Stimulated activated CD4-positive, alpha-beta T cell treated with anti-CD3 and anti-CD28 coated beads, Interleukin-4, amount 100 ng/mL, for 1 hour (primary cell): ENCODE measurements around the gene DPPA2.
"Not testable (repeated sequence)": the region's sequence is repeated elsewhere in the genome, so short reads cannot be mapped to it uniquely, and the experiment has no call there.

ENCODE experiments used
- DNase-seq: peaks from one replicate; pipeline ENCODE4 v3.0.0-alpha.2; 2020

The DPPA2 gene, protein sequence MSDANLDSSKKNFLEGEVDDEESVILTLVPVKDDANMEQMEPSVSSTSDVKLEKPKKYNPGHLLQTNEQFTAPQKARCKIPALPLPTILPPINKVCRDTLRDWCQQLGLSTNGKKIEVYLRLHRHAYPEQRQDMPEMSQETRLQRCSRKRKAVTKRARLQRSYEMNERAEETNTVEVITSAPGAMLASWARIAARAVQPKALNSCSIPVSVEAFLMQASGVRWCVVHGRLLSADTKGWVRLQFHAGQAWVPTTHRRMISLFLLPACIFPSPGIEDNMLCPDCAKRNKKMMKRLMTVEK

DNA sequence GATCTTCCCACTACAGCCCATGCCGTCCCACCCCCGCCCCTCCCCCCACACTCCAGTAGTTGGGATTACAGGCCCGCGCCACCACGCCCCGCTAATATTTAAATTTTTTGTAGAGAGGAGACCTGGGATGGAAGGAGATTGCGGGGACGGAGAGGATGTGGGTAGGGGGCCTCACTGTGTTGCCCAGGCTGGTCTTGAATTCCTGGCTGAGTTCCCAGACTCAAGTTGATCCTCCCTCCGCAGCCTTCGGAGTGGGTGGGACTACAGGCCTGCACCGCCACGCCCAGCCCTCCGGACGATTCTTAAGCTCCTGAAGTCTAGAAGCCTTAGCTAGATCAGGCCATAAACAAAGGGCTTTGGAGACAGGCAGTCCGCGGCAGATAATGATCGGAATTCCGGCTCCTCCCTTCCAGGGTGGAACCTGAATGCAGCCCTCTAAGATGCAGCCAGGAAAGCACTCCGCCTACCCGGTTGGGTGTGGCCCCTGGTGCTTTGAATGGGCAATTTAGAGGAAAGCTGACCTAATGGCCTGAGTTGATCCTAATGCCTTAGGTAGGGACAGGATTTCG lies at the start of gene DPPA2:
Gene DPPA2 (minus strand): TSS at position 356 of the 569 bp plus-strand sequence. CDS start 1,975 bp downstream, outside the sequence.
- no peak for DNase-seq

DNA sequence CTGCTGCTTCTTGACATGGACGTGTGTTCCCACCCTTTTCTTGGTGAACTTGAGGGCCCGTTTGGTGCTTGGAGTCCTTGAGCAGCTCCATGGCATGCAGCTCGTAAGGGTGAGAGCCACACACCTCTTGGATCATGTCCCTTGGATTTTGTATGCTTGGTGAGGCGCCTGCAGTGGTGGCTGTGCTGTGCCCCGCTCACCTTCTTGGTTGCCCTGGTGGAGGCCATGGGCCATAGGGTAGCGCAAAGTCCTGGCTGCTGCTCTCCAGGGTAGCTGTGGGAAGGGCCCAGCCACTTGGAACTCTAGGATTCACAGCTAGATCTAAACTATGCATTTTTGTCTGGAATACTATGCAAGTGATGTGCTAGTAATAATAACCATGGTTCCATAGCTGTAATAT lies 47.8 kb upstream of the DPPA2 start:
- no peak for DNase-seq

DNA sequence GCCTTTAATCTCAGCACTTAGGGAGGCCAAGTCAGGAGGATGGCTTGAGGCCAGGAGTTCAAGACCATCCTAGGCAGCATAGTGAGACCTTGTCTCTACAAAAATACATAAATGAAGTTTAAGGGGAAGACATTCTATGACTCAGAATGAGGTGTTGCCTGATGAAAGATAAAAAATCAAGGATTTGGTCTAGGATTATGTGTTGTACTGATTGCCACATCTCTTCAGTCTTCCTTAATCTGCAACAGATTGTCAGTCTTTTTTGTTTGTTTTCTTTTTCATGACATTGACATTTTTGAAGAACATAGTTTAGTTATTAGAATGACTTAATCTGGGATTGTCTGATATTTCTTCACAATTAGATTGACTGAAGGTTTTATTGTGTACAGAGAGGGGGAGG lies 47.3 kb upstream of the DPPA2 start:
- no peak for DNase-seq

DNA sequence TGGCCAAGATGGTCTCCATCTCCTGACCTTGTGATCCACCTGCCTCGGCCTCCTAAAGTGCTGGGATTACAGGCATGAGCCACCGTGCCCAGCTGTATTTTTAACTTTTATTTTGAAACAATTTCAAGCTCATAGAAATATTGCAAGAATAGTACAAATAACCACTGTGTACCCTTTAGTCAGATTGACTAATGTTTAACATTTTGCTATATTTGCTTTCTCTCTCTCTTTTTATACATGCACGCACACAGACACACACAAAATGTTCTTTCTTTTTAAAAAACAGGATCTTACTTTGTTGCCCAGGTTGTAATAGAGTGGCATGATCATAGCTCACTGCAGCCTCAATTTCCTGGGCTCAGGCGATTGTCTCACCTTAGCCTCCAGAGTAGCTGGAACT lies 46.5 kb upstream of the DPPA2 start:
- no peak for DNase-seq

DNA sequence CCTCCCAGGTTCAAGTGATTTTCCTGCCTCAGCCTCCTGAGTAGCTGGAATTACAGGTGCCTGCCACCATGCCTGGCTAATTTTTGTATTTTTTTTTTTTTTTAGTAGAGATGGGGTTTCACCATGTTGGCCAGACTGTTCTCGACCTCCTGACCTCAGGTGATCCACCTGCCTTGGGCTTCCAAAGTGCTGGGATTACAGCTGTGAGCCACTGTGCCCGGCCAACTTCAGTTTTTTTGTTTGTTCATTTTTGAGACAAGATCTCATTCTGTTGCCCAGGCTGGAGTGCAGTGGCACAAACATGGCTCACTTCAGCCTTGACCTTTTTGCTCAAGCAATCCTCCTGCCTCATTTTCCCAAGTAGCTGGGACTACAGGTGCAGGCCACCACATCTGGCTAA lies 42.5 kb upstream of the DPPA2 start:
- not testable (repeated sequence) for DNase-seq

DNA sequence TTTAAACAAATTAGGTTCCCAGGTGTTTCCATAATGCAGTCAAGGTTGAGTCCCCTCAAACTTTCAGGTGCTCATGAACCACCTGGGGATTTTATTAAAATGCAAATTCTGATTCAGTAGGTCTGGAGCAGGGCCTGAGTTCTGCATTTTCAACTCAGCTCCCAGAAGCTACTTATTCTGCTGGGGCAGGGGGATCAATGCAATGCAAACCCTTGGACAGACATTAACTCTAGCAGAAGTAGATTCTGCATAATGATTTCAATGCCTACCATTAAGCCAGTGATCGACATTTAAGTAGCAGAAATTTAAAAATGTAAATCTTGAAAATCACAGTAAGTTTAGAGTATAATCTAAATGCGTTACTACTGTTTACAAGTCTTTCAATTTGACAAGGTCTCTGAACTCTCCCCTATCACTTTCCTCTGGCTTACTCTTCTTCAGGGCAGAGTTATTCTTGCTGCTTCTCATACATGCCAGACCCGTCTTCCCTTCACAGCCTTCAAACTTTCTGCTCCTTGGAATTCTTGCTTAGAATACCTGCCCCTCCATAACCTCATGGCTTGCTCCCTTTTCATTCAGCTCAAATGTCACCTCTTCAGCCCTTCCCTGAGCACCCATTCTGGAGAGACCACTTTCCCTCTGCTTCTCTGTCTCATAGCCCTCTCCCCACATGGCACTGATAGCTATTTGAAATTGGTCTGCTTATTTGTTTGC lies 40.3 kb upstream of the DPPA2 start:
- no peak for DNase-seq

- no peak for DNase-seq
These were observed 39.5 kb upstream of the DPPA2 start for GRCh38 chr3:109355625-109356441.

DNA sequence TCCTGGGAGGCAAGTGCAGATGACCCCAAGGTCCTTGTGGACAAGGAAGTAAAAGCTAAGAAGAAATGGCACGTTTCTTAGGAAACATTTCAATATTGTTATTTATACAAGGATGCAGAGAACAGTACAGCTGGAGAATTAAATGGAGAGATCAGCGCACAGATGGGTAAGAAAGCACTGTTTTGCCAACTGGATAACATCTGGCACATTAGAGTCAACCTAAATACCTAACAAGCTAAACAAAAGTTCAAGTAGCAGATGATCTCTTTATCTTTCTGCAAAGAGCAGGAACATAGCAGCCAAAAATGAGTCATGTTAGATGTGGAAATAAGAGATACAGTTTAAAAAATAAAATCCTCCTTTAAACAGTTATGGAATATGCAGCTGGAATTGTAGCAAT lies 36.7 kb upstream of the DPPA2 start:
- no peak for DNase-seq

DNA sequence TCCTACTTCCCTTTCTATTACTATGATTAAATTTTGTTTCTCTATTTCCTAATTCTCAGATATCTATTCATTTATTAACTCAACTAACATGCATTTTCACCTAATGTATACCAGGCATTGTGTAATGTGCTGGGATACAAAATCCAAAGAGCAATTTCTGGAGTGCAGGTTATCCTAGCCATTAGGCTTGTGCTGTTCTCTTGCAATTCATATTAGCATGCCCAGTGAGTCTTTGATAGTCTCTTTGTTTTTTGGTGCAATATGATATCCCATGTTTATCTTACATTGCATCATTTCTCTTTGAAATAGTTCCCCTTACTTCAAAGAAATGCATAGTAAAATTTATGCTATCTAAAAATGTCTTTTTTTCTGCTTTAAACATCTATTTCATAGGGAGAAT lies 34.9 kb upstream of the DPPA2 start:
- DNase-seq: no peak

GRCh38 chr3:109346770-109347295 lies 30.5 kb upstream of the DPPA2 start:
- no peak for DNase-seq

GRCh38 chr3:109346099-109346498 lies 29.8 kb upstream of the DPPA2 start:
- no peak for DNase-seq

- DNase-seq: no peak
These were observed 23.7 kb upstream of the DPPA2 start for GRCh38 chr3:109339714-109340648.

GRCh38 chr3:109339197-109339596 lies 22.9 kb upstream of the DPPA2 start:
- no peak for DNase-seq

GRCh38 chr3:109338322-109338721 lies 22.0 kb upstream of the DPPA2 start:
- no peak for DNase-seq

DNA sequence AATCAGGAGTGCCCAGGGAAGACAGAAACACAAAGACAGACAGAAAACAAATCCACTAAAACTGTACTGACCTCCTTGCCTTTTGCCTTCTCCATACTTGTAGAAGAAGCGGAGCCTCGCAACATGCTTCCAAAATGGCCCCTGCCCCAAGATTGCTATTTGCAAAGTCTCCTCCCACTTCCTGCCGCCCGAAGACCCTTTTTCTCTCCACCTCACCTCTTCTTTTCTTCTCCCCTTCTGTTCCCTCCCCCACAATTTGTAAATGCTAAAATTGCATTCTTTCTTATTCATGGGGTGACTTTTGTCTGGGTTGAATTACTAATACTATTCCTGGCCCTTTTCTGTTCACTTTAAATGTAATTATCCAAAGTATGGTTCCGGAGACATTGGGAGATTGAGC lies 21.1 kb upstream of the DPPA2 start, which contains the start of gene DPPA4:
Gene DPPA4 (minus strand): TSS at position 154 of the 400 bp plus-strand sequence. CDS start 29 bp downstream, at position 125.
- DNase-seq: no peak

- DNase-seq: peak; percentile 3
These were observed 20.1 kb upstream of the DPPA2 start for GRCh38 chr3:109336291-109336861.

DNA sequence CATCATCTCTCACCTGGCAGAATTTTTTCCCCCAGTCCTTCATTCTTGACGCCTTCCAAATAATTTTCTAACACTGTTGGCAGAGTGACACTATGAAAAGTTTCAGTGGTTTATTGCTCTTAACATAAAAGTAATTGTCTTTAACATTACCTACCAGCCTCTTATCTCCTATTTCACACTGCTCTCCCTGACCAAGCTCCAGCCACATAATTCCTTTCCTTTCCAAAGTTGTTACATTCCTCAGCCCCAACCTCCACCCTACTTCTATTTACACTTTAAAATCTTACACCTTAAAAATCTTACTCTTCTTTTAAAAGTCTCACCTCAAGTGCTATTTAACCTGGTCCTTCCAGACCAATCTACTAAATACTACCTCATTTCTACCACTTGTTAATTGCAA lies 18.3 kb upstream of the DPPA2 start:
- no peak for DNase-seq

GRCh38 chr3:109331692-109332091 lies 15.4 kb upstream of the DPPA2 start:
- DNase-seq: no peak

DNA sequence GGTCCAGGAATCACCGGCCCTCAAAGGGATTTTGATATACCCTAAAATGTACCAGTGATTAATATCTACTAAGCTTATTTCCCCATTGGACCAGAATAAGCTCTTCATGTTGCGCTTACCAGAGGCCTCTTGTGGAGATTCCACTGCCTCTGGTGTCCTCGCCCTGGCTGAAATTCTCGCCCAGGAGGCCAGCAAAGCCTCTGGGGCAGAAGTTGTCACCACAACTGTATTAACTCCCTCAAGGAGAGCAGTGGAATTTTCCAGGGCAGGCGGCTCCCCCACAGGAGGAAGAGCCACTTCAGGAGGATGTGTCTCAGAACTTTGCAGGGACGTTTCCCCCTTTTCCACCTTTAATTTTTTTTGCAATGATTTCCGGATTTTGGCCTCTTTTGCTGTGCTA lies 14.1 kb upstream of the DPPA2 start:
- DNase-seq: no peak

- DNase-seq: no peak
These were observed 11.9 kb upstream of the DPPA2 start for GRCh38 chr3:109328202-109328601.

GRCh38 chr3:109325657-109326056 lies 9.3 kb upstream of the DPPA2 start:
- no peak for DNase-seq
